Omental fat pad (tissue), 4 donors: ENCODE measurements around the gene MLXIP. TPM values are rescaled to one million over a fixed set of nuclear protein-coding genes. Genes with fewer than 3 reads are reported as not detected.

ENCODE experiments used
- ATAC-seq: fragments of 150-250 bp; one replicate; pipeline ENCODE4 v1.9.1; 2016; ENCODE audit warnings: mild to moderate bottlenecking, moderate library complexity; ENCODE audit not compliant: low FRiP score
- DNase-seq: peaks from one replicate; pipeline ENCODE4 v3.0.0-alpha.2; 2019; ENCODE audit warnings: low spot score
- CTCF ChIP-seq, 3 donors: fragments of 450-650 bp; IDR thresholded peaks; one replicate each; pipeline ENCODE4 v1.5.1; 2016 to 2017; ENCODE audit warnings: antibody characterized with exemption in 3 of 3, mild to moderate bottlenecking in 3 of 3, moderate library complexity in 2 of 3
- total RNA-seq, 4 donors: library from RNA; depleted of rRNA; stranded (reverse); fragments of >200 nt; gene quantifications; one replicate each; pipeline ENCODE4 v1.1.0, GENCODE V29; 2016

MLXIP gene
- total RNA-seq, 4 donors from 2014 or later: 17.4 to 49.6 (median 32.6) TPM

DNA sequence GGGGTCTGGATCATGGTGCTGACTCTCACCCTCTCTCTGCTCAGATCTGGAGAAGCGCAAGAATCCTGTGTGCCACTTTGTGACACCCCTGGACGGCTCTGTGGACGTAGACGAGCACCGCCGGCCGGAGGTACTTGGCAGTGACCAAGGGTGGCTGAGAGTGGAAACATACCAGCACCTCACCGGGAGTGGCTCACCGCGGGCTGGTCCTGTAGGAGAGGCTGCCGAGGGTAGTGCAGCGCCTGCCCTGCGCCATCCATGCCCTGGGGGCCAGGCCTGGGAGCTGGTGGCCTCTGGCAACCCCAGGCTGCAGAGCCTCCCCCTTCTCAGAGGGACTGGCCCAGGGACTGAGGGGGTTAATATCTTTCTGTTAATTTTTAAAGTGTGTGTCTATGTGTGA is 49.3 kb downstream of the MLXIP start:
- ATAC-seq (no peak), DNase-seq (no peak)
- no peak for TF ChIP-seq CTCF (IDR thresholded peaks at IDR 0.05)

GRCh38 chr12:122128481-122128880 is 49.9 kb downstream of the MLXIP start:
- no peak for TF ChIP-seq CTCF (IDR thresholded peaks at IDR 0.05)
- no peak for DNase-seq
- no peak for ATAC-seq

DNA sequence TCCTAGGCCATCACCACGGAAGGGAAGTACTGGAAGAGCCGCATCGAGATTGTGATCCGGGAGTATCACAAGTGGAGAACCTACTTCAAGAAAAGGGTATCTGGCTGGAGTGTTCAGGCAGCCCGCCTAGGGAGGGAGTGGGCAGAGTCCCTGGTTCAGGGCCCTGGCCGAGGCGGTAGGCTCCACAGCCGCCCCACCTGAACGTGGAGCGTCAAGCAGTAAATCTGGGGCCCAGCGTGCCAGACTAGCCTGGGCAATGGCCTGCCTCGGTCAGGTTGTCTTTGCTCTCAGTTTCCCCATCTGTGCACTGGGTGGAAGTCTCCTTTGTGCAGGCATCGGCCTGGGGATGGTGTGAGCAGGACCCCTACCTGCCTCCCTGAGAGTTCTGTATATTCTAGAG is 50.6 kb downstream of the MLXIP start:
- no peak for ATAC-seq
- no peak for TF ChIP-seq CTCF (IDR thresholded peaks at IDR 0.05)
- no peak for DNase-seq

DNA sequence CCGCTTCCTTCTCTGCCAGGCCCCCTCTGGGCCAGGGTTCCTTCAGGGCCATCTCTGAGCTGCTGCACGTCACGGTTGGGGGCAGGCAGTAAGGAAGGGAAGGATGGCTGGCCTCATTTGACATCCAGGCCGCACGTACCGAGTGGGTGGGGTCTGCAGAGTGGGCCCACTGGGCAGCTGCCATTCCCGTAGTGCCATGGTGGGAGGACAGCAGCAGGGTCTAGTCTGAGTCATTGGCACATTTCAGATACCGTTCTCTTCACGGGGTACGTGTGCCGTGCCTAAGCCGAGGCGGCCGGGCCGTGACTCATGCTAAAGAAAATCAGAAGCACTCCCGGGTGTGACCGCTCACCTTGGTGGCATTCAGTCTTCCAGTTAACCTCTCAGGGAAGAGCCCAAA is 51.6 kb downstream of the MLXIP start:
- TF ChIP-seq CTCF (IDR thresholded peaks at IDR 0.05): no peak
- no peak for DNase-seq

GRCh38 chr12:122133192-122133950 is 54.8 kb downstream of the MLXIP start:
- TF ChIP-seq CTCF (IDR thresholded peaks at IDR 0.05): no peak
- DNase-seq: no peak
- ATAC-seq: no peak

More for the DNA sequence above, 51.6 kb downstream of the MLXIP start:
- no peak for ATAC-seq

- no peak for TF ChIP-seq CTCF (IDR thresholded peaks at IDR 0.05)
- ATAC-seq: no peak
- DNase-seq: no peak
Observed at GRCh38 chr12:122135437-122136031, 57.0 kb downstream of the MLXIP start.

DNA sequence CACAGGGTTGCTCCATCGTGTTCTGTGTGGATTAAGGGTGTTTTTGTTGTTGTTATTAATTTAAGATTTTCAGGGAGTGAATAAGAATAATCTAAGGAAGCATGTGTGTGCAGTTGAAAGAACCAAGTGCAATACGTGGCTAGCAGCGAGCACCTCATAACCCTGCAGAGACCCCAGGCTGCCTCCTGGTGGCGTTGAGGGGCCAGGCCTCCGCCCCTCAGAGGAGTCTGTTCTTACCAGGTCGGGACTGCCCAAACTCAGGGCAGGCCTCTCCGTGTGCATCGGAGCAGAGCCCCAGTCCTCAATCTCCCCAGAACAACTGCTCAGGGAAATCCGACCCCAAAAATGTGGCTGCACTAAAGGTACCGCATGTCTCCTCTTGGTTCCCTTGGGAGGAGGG is 58.7 kb downstream of the MLXIP start:
- no peak for DNase-seq
- TF ChIP-seq CTCF (IDR thresholded peaks at IDR 0.05): no peak

More for the DNA sequence above, 58.7 kb downstream of the MLXIP start:
- ATAC-seq: no peak
